ENCODE measurements around the gene PLA2G6.
"Not testable (repeated sequence)": the region's sequence is repeated elsewhere in the genome, so short reads cannot be mapped to it uniquely, and the experiment has no call there.

PLA2G6 gene

DNA sequence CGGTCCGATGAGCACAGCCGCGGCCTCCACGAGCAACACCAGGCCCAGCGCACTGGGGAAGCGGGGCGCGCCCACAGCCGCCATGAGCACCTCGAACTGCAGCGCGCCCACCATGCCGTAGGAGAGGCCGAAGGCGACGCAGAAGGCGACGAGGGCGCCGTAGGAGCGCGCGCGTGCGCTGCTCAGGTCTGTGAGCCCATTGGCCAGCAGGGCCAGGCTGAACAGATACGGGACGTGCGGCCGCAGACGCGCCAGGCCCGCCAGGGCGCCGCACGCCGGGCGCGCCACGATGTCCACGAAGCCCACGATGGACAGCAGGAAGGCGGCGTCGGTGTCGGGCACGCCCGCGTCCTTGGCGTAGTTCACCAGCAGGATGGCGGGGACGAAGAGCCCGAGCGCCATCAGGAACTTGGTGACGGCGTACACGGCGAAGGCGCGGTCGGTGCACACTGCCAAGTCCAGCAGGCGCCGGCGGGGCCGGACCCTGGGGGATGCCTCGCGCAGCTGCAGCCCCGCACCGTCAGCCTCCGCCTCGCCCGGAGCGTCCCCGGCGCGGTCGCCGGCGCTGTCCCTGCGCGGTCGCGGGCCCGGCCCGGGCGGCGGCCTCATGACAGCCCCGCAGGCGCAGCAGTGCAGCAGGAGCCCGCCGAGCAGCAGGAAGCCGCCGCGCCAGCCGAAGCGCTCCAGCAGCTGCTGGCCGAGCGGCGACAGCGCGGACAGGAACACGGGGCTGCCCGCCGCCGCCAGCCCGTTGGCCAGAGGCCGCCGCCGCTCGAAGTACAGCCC, 100.6 kb downstream of the PLA2G6 start:
- DNase-seq, result no peak

DNA sequence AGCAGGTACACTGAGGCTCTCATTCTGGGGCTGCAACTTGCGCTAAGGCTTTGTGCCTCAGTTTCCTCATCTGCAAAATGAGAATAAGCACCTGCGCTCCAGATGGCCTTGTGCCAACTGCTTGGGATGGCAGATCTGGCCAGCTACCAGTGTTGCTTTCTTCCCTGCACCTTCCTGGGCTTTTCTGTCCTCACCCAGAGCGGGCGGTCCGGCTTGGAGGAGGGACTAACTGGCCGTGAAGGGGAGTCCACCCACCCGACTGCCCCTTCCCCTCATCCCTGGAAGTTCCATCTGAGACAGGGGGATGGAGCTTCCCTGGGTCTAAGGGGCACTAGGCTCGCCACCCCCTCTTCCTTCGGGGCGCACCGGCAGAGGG, 101.2 kb downstream of the PLA2G6 start:
- no peak for DNase-seq

DNA sequence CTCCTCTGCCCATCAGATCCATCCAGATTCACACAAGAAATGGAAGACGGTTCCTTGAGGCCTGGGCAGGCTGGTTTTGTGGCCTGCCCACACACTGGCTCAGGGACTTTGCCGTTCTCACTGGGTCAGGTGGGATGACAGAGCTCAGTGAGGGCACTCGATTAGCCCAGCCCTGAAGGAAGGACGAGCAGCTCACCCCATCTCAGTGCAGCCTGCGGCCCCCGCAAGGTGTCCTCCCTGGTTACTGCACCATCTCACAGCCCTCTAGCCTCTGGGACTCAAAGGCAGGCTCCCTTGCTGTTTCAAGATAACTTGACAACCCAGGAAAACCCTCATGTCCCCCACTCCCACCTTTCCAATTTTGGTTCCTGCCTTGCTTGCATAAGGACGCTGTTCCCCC, 101.8 kb downstream of the PLA2G6 start:
- DNase-seq, result no peak

DNA sequence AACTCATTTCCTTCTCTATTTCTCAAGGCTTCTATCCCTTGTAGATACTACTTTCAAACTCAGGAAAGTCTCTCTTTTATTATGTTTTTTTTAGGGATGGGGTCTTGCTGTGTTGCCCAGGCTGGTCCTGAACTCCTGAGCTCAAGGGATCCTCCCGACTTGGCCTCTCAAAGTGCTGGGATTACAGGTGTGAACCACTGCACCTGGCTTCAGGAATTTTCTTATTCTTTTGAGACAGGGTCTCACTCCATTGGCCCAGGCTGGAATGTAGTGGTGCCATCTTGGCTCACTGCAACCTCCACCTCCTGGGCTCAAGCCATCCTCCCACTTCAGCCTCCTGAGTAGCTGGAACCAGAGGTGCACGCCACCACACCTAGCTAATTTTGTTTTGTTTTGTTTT, 102.4 kb downstream of the PLA2G6 start:
- not testable (repeated sequence) for DNase-seq

DNA sequence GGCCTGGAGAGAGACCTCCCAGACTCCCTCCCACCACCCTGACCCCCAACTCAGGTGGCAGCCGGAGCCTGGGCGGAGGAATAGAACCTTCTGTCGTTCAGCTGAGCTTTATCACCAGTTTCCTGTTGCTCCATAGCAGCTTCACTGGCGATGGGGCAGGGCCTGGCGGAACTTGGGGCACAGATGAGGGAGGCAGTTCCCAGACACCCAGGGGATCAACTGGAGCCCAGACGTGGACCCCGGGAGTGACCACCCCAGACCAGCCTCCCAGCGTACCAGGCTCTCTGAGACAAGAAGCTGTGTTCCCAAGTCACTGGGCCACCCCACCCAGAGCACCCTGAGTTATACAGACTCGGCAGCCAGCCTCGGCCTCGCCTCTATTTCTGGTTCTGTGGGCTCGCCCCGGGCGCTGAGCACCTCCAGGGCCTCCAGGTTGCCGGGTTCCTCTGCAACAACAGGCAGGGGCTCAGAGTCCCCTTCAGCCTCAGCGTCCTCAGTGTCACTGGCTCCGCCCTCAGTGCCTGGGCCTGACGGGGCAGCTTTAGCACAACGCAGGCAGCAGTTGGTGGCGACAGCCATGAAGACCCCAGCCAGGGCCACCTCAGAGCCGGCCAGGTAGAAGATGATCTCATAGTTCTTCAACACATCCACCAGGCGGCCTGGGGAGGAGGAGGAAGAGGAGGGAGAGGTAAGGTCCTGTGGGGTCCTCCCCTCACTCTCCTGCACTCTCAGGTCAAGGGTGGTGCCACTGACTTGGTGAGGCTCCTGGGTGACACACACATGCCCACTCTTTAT, 103.4 kb downstream of the PLA2G6 start:
- no peak for DNase-seq

DNA sequence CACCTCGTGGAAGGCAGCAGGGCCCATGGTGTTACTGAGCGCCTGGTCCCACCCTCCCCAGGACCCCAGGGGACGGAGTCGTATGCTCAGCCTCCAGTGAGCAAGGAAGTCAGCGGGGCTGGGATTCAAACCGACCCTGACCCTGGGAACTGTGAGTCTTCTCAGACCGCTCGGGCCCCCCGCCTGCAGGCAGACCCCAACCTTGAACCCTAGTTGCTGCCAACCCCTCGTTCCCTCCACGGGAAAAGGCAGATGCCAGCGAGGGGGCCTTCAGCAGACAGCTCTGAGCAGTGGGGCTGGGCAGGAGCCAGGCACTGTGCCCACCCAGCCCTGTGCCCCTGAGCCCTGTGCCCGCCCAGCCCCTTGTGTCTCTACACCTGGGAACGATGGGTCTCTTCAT, 104.0 kb downstream of the PLA2G6 start:
- DNase-seq, result no peak

DNA sequence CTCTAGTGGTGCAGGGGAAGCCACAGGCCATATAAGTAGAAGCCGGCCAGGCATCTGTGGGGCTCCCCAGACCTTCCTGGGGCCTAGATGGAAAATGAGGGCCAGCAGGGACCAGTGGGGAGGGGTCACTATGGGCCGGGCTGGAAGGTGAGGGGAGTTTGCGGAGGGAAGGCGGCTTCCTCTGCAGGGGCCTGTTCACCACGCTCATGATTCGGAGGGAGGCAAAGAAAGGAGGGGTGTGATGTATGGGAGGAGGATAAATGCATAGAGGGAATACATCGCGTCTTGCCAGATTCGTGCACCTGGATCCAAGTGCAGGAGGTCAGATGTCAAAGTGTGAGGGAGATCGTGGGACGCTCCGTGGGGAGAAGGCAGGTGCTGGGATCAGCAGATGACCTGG, 104.5 kb downstream of the PLA2G6 start:
- DNase-seq, result no peak

DNA sequence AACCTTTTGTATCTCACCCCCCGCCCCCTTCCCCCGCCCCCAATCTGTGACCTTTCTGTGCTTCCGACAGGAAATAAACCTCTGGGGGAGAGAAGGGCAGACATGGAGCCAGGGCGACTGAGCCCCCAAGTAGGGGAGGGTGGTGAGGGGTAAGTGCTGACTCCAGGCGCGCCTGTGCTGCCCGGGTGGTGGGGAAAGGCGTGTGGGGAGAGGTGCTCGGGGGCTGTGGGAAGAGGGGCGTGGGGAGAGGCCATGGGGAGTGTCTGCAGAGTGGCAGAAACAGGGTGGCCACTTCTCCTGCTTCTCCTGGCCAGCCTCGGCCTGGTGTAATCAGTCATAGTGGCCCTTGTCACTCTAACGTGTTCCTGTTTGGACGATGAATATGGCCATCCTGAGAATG, 105.7 kb downstream of the PLA2G6 start:
- no peak for DNase-seq

DNA sequence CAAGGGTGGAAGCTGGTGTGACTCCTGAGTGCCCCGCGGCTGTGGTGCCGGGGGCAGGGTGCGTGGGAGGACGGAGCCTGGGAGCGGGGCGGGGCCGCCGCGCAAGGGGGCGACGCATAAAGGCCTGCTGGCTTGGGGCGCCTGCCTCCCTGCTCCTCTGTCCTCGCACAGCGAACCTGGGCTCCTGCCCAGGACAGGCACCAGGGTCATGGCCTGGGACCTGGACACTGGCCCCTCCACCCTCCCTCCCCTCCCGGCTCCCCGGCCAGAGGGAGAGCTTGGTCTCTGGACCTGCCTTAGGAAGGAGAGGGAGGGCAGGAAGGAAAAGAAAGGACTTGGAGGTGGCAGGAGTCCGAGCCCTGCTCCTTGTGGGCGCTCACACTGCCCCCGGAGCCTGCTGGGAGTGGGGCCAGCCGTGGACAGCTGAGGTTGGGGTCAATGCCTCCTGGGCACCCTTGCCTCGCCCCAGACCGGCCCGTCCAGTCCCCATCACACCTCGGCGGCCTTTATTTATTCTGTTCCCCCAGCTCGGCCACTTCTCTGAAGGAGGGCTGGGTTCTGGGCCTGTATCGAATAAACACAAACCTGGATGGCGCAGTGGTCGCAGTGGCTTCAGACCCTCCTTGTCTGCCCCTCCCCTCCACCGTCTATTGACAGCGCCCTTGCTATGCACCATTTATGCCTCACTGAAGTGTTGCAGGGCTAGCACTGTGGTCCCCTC, 106.4 kb downstream of the PLA2G6 start:
- no peak for DNase-seq

DNA sequence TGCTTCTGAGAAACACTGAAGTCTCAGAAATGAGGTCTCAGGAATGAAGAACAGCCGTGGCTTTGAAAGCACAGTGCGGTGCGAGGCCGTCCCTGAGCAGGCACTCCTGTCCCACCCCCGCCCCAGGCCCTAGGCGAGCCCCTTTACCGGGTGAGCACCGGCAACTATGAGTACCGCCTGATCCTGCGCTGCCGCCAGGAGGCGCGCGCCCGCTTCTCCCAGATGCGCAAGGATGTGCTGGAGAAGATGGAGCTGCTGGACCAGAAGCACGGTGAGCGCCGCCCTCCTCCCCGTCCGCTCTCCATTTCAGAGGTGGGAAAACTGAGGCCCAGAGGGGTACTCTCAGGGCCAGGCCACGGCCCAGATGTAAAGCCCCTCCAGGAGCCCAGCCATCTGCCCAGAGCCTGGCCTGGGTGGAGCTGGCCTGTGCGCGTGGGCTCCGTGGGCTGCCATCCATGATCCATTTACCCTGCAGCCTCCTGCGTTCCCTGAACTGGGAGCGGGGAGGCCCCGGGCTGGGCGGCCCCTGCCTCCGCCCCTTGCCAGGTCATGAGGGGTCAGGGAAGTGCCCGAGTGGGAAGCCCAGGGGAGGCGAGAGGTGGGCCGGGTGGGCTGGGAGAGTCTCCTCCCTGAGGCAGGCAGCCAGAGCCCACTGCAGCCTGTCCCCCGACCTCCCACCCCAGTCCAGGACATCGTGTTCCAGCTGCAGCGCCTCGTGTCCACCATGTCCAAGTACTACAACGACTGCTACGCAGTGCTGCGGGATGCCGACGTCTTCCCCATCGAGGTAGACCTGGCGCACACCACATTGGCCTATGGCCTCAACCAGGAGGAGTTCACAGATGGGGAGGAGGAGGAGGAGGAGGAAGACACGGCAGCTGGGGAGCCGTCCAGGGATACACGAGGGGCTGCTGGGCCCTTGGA, 107.2 kb downstream of the PLA2G6 start:
- DNase-seq, result no peak

DNA sequence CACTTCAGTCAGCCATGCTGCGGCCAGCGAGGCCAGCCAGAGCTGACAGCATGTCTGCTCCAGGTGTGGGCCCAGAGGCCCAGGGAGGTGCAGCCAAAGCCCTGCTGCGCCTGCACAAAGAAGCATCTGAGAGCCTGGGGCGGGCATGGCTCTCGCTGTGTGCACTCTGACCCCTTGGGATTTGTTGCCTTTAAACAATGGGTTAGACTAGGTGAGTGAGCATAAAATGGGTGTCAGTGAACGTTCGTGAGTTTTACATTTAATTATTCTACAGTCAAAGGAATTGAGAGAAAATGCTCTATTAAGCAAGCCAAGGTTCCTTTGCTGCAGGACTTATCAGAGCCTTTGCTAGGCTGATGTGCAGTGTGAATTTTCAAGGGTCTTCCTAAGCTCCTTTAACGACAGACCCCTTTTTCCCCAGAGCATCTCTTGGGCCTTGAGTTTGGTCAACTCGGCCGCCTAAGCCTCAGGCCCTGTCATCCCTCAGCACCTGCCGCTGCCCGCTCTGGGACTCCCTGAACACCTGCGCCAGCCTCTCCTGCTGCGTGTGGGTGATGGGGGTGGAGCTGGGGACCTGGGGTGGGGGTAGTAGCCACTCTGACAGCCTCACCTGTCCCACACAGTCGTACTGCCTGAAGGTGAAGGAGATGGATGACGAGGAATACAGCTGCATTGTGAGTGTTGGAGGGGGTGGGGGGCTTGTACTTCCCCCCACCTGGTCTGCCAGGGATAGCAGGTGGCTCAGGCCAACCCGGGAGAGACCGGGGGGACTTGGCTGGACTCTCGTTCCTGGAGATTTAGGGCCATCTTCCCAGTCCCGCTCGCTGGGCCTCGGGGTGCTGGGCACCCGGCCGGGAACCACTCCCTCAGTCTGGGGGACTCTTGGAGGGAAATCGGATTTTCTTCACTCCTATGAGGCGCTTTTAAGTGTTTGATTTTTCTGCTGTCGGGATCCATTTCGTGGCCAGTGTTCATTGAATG, 108.2 kb downstream of the PLA2G6 start:
- DNase-seq, result no peak

DNA sequence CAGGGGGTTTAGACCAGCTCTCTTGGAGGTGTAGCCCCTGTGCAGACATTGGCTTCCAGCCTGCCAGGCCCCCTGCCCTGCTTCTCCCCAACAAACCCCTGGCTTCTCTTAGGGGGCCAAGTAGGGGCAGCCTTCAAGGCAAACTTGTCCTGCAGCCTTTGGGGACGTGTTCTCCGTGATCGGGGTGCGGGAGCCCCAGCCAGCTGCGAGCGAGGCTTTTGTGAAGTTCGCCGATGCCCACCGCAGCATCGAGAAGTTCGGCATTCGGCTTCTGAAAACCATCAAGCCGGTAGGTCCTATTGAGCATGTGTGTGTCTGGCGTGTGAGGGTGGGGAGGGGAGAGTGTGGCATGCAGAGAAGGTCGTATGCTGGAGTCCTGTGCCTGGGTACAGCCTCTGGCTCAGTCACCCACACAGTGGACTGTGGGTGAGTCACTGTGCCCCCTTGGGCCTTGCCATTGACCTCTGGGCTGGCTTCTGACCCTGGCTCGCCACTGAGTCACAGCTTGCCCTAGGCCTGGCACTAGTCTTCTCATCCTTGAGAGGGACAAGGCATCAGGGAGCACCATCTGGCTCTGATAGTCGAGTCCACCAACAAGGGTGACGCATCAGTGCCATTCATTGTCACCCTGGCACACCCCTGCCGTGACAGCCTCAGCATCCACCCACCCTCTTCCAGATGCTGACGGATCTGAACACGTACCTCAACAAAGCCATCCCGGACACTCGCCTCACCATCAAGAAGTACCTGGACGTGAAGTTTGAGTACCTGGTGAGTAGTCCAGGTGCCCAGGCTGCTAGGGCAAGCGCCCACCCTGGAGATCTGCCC, 109.1 kb downstream of the PLA2G6 start:
- DNase-seq, result no peak

DNA sequence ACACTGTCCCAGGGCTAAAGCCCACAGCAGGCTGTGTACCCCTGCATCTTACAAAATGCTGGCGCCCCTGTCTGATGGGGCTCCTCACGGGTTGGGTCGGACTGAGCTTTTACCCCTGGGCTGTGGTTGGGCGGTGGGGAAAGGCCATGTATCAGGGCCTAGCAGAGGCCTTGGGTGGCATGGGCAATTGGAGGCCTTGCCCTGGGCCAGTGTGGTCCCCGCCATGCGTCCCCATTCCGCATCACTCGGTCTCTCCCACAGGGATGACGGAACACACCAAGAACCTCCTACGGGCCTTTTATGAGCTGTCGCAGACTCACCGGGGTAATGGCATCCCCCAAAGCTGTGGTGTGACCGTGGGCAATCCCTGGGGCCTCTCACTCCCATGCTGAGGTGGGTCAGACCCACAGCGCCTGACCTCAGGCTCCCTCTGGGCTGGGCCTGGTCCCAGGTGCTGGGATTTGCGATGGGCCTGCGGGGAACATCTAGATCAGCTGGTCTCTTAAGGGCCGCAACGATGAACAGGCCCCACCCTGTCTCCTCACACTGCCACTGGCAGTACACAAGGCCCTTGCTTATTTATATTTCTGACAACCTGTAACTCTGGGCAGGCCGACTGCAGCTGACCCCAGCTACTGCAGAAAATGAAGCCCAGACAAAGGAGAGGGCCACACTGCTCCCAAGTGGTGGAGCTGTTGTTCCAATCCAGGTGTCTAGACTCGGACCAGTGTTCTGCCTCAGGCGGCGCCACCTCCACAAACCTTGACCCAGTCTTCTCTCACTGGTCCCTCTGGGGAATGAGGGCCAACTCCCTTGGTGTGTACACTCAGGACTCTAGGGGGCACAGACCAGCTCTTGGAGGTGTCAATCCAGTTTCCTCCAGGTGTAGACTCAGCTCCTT, 110.0 kb downstream of the PLA2G6 start:
- no peak for DNase-seq

DNA sequence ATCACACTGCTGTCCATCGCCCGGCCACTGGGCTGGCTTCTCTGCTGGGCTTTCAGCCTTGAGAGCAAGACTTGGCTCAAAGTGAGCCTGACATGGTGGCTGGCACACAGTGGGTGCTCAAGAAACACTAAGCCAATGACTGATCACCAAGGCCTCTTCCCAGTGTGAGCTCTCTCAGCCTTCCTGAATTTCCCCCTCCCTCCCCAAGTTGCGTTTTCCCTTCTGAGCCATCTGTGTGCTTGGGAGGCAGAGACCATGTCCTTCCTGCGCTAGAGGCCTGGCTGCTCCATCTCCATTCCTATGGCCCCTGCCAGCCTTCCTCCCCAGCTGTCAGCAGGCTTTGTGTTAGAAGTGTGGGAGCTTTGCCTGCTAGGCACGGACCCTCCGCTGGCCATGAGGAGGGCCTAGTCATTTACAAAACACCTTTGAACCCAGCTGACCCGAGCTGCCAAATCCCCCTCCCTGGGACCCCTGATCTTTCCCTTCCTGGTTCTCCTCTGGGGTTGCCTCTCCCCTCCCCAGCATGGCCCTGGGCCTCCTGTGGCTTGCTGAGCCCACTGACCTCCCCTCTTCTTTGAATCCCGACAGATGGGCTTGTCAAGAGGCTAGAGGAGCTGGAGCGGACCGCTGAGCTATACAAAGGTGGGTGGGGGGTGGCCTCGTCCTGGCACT, 111.2 kb downstream of the PLA2G6 start:
- no peak for DNase-seq

DNA sequence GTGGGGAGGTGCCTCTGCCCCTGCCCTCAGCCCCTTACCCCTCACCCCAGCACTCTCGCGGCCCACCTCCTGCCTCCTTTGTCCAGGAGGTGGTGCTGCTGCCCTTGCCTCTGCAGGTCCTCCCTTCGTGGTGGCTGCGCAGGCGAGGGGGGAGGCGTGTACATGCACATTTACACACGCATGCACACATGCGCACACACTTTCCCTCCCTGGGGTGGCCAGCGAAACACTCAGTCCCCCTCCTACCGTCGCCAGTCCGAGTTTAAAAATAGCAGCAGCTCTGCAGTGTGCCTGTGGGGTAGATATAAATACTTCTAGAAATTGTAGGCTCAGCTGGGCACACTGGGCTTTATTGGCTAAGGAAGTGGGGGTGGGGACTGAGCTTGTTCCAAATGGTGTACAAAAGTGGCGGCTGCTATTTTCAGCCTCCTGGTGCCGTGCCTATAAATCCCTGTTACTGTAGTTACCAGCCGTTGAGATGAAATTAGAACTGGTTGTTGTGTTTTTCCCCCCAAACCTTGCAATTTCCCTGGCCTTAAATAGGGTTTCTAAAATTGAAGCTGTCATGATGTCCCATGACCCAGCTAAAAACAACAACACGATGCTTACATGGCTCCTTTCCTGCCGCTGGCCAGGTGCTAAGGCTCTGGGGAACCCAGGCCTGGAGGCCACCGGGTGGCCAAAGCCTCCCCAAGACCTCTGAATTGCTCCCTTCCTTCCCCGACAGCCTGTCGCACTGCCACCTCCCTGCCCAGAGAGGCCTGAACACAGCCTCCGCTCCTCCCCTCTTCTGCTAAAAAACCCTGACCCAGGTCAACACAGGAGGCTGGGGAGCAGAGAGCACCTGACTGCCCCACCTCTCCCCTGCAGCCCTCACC, 112.0 kb downstream of the PLA2G6 start:
- DNase-seq, result peak; percentile 63 to 64

DNA sequence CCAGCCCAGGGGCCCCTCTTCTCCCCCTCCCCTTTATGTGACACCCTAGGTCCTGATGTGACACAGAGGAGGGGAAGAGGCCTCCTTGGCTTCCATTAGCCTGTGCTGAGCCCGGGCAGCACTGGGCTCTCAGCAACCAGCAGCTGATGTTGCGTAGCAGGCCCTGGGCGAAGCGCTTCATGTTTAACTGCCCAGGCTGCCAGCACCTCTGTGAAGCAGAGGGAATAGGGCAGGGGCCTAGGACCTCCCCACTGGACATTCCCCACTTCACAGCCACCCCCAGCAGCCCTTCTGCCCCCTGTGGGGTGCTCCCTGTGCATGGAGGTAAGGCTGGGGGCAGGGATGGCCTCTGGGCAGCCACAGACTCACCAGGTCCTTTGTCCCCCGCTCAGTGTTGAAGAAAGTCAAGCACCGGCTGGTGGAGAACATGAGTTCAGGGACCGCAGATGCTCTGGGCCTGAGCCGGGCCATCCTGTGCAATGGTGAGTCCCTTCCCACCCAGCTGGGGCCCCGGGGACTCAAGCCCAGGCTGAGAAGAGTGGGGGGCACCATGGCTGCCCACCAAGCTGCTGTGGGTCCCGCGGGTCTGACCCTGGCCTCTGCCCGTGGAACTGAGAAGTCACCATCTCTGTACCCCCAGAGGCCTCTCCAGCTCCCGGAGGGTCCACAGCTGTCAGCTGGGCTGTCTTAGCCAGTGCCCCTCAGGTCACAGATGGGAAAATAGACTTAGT, 112.8 kb downstream of the PLA2G6 start:
- DNase-seq, result no peak

DNA sequence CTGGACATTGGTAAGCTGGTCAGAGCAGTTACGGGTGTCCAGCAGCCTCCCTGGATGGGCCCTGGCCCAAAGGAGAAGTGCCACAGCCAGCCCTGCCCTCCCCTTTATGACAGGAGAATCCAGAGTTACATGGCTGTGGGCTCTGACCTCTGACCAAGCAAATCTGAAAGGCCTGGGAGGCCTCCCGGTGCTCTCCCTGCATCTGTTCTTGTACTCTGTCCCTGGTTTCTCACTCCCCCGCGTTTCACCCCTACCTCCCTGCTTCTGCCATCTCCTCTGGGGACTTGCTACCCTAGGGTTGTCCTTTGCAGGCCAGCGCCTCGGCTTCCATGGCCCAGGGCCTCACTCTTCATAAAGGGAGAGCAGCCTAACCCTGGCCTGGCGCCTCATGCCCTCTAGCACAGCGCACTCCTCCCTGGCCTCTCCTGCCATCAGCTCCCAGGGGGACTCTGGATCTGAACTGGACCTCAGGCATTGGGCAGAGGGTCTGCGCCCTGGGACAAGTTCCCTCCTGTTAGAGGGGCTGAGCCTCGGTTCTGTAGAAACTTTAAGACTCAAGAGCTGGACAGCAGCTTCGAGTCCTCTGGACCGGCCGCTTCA, 113.8 kb downstream of the PLA2G6 start:
- DNase-seq, result no peak
